A549 (cell line): ENCODE measurements around the gene NOS1. TPM values are rescaled to one million over a fixed set of nuclear protein-coding genes. Genes with fewer than 3 reads are reported as not detected.

Source experiments
- ATAC-seq, 2 experiments: fragments of 200-7000 bp in 1 of 2; fragments of >200 bp in 1 of 2; cut with Nextera tagmentation in 1 of 2; cut with Tn5 transposase in 1 of 2; 3 replicates each; pipeline versions ENCODE4 v1.8.0 to v1.9.1; 2018 to 2020; ENCODE audit warnings: mild to moderate bottlenecking in 1 of 2, moderate library complexity in 1 of 2
- CTCF ChIA-PET: fragments of 300-600 bp; sonication (Branson Sonifier 250); formaldehyde crosslinking; extraction: SDS; loops from one replicate; lab custom pipeline; 2021; ENCODE audit warnings: antibody characterized with exemption, inconsistent platforms; lab: Yijun Ruan, JAX
- POLR2A ChIA-PET: fragments of 350-600 bp; formaldehyde crosslinking; extraction: SDS; loops from one replicate; lab custom pipeline; 2021; ENCODE audit warnings: antibody characterized with exemption, inconsistent platforms; lab: Yijun Ruan, JAX
- DNase-seq, 2 experiments: peaks; one replicate each; pipeline versions ENCODE4 v3.0.0 to v3.0.0-alpha.2; 2011 to 2016; ENCODE audit warnings: low read depth in 1 of 2, low spot score in 1 of 2
- FAIRE-seq: peaks from 2 replicates; lab custom pipeline; 2011; peaks lifted over from hg19 to GRCh38; lab: Jason Lieb, UNC
- H3K27ac ChIP-seq, 2 experiments: fragments of >200 bp; sonication (Bioruptor Twin); formaldehyde crosslinking; 3 replicates each; pipeline ENCODE4 v1.5.1; 2016 to 2017
- H3K4me1 ChIP-seq: fragments of >200 bp; sonication (Bioruptor Twin); formaldehyde crosslinking; 3 replicates; pipeline ENCODE4 v1.6.1; 2016
- H3K4me2 ChIP-seq: fragments of >200 bp; sonication (Bioruptor Twin); formaldehyde crosslinking; 3 replicates; pipeline ENCODE4 v1.6.1; 2016
- H3K4me3 ChIP-seq: fragments of >200 bp; sonication (Bioruptor Twin); formaldehyde crosslinking; 3 replicates; pipeline ENCODE4 v1.5.1; 2016
- H3K9me3 ChIP-seq: fragments of >200 bp; sonication (Bioruptor Twin); formaldehyde crosslinking; 3 replicates; pipeline ENCODE4 v1.6.1; 2016
- BHLHE40 ChIP-seq: IDR thresholded peaks from 2 replicates; pipeline ENCODE4 v1.6.1; 2012; ENCODE audit warnings: low read depth, low read length, inconsistent platforms
- CBX2 ChIP-seq: fragments of 200-600 bp; sonication (generic); IDR thresholded peaks from 2 replicates; pipeline ENCODE4 v1.6.1; 2016; ENCODE audit warnings: low read depth, mild to moderate bottlenecking, borderline replicate concordance
- EHMT2 ChIP-seq: fragments of 200-600 bp; sonication (generic); IDR thresholded peaks from 2 replicates; pipeline ENCODE4 v1.6.1; 2016; ENCODE audit warnings: antibody characterized with exemption, low read depth, mild to moderate bottlenecking, moderate library complexity
- EP300 ChIP-seq, 2 experiments: fragments of >200 bp; sonication (Bioruptor Twin); formaldehyde crosslinking; IDR thresholded peaks; 2 replicates in 1 of 2; 3 replicates in 1 of 2; pipeline ENCODE4 v1.6.1; 2016 to 2017
- ESRRA ChIP-seq: fragments of 150-350 bp; IDR thresholded peaks from 2 replicates; pipeline ENCODE4 v1.6.1; 2014; ENCODE audit warnings: mild to moderate bottlenecking, low read length, borderline replicate concordance
- FOXS1 ChIP-seq: fragments of 250-450 bp; sonication (Bioruptor Pico); IDR thresholded peaks from 2 replicates; pipeline ENCODE4 v1.5.0; 2020; ENCODE audit warnings: mild to moderate bottlenecking, moderate library complexity
- GATA3 ChIP-seq: IDR thresholded peaks from 2 replicates; pipeline ENCODE4 v1.6.1; 2012; ENCODE audit warnings: borderline replicate concordance
- HEYL ChIP-seq: fragments of 250-450 bp; sonication (Bioruptor Pico); IDR thresholded peaks from 2 replicates; pipeline ENCODE4 v1.8.0; 2021; ENCODE audit warnings: mild to moderate bottlenecking, moderate library complexity
- HOXA7 ChIP-seq: fragments of 250-450 bp; sonication (Bioruptor Pico); IDR thresholded peaks from 2 replicates; pipeline ENCODE4 v1.5.0; 2020; ENCODE audit warnings: mild to moderate bottlenecking, moderate library complexity
- HOXB5 ChIP-seq: fragments of 250-450 bp; sonication (Bioruptor Pico); IDR thresholded peaks from 2 replicates; pipeline ENCODE4 v1.5.0; 2020; ENCODE audit warnings: mild to moderate bottlenecking, moderate library complexity
- JUNB ChIP-seq: fragments of >200 bp; sonication (Bioruptor Twin); formaldehyde crosslinking; IDR thresholded peaks from 2 replicates; pipeline ENCODE4 v1.6.1; 2016
- MYC ChIP-seq: IDR thresholded peaks from 2 replicates; pipeline ENCODE4 v1.6.1; 2012; ENCODE audit warnings: mild to moderate bottlenecking, inconsistent platforms, low read length, improper control_type of control experiment, borderline replicate concordance
- NFE2L2 ChIP-seq: fragments of 150-350 bp; conservative IDR thresholded peaks from 2 replicates; pipeline ENCODE4 v1.6.1; 2014; ENCODE audit warnings: low read length
- NPAS2 ChIP-seq: fragments of 250-450 bp; sonication (Bioruptor Pico); IDR thresholded peaks from 2 replicates; pipeline ENCODE4 v1.8.0; 2022; ENCODE audit warnings: mild to moderate bottlenecking, moderate library complexity, borderline replicate concordance
- PHF8 ChIP-seq: fragments of 200-600 bp; sonication (generic); IDR thresholded peaks from 2 replicates; pipeline ENCODE4 v1.6.1; 2016; ENCODE audit warnings: low read depth, mild to moderate bottlenecking, antibody characterized with exemption, moderate library complexity, borderline replicate concordance
- POLR2A ChIP-seq: IDR thresholded peaks from 2 replicates; pipeline ENCODE4 v1.6.1; 2012; ENCODE audit warnings: mild to moderate bottlenecking, low read length
- POLR2AphosphoS2 ChIP-seq: conservative IDR thresholded peaks from 2 replicates; pipeline ENCODE4 v1.6.1; 2012; ENCODE audit warnings: low read length, improper control_type of control experiment, inconsistent platforms
- RCOR1 ChIP-seq: fragments of 150-350 bp; IDR thresholded peaks from 2 replicates; pipeline ENCODE4 v1.6.1; 2014; ENCODE audit warnings: antibody characterized with exemption, low read length, low read depth
- RFX5 ChIP-seq: fragments of 450-650 bp; IDR thresholded peaks from 2 replicates; pipeline ENCODE4 v1.7.1; 2014; ENCODE audit warnings: antibody characterized with exemption, mild to moderate bottlenecking, moderate library complexity
- RNF2 ChIP-seq: fragments of 200-600 bp; sonication (generic); IDR thresholded peaks from 2 replicates; pipeline ENCODE4 v1.6.1; 2016; ENCODE audit warnings: low read depth, mild to moderate bottlenecking, antibody characterized with exemption, moderate library complexity, borderline replicate concordance
- SMC3 ChIP-seq: fragments of >200 bp; sonication (Bioruptor Twin); formaldehyde crosslinking; IDR thresholded peaks from 3 replicates; pipeline ENCODE4 v1.6.1; 2018; ENCODE audit warnings: inconsistent platforms
- SREBF2 ChIP-seq: fragments of 450-650 bp; IDR thresholded peaks from 2 replicates; pipeline ENCODE4 v1.6.1; 2014; ENCODE audit warnings: mild to moderate bottlenecking, moderate library complexity
- TFCP2L1 ChIP-seq: fragments of 250-450 bp; sonication (Bioruptor Pico); IDR thresholded peaks from 2 replicates; pipeline ENCODE4 v1.5.0; 2021; ENCODE audit warnings: mild to moderate bottlenecking
- ZC3H11A ChIP-seq: fragments of 450-650 bp; IDR thresholded peaks from 2 replicates; pipeline ENCODE4 v1.6.1; 2014; ENCODE audit warnings: antibody characterized with exemption, mild to moderate bottlenecking
- ZFP36 ChIP-seq: fragments of 450-650 bp; IDR thresholded peaks from 2 replicates; pipeline ENCODE4 v1.6.1; 2014; ENCODE audit warnings: borderline replicate concordance; ENCODE audit not compliant: partially characterized antibody
- ZSCAN20 ChIP-seq: fragments of 250-450 bp; sonication (Bioruptor Pico); IDR thresholded peaks from 2 replicates; pipeline ENCODE4 v1.8.0; 2022; ENCODE audit warnings: mild to moderate bottlenecking, moderate library complexity
- WGBS: methylation state at CpG from one replicate; pipeline ENCODE4 v1.1.6; 2017; ENCODE audit errors: missing lambda C conversion rate; 5-methylcytosine and 5-hydroxymethylcytosine counted together
- polyA plus RNA-seq, 4 experiments: library from polyadenylated mRNA; depleted of rRNA in 3 of 4; stranded (reverse); fragments of >200 nt; fragmentation: RNase III in 1 of 4; extraction: RNeasy Plus Mini Kit Qiagen cat#74134 plus additional on column Dnase treatment in 1 of 4; gene quantifications; 2 replicates in 3 of 4; 3 replicates in 1 of 4; pipeline ENCODE4 v1.2.3, GENCODE V29; 2011 to 2017
- TF ChIP-seq, protein P1 (sequence below): fragments of 200-600 bp; sonication (generic); IDR thresholded peaks from 2 replicates; pipeline ENCODE4 v1.6.1; 2016; ENCODE audit warnings: antibody characterized with exemption, mild to moderate bottlenecking, moderate library complexity
- TF ChIP-seq, protein P2 (sequence below): fragments of 450-650 bp; IDR thresholded peaks from 2 replicates; pipeline ENCODE4 v1.6.1; 2014; ENCODE audit warnings: antibody characterized with exemption

NOS1 gene
- polyA plus RNA-seq, 2 of the 4 experiments (the other 2 are of a cell fraction), result 0.10 to 0.39 TPM

DNA sequence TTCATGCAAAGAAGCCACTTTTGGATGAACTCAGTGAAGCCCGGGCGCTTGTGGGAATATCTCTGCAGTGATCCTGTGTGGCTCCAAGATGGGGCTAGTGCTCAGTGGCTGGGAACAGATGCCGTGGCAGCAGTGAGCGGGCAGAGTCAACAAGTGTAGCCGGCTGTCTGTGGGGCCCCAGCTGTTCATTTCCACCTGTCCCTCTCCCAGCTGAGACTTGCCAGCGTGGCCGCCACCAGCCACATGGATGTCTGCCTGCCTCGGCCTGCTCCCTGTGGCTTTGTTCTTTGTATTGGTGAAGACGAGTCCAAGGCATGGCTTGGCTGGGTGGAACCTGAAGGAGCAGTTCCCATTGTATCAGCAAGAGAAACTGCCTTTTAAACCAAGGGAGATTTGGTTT is 77.3 kb downstream of the NOS1 start:
- no peak for FAIRE-seq
- POLR2A ChIA-PET, result no interaction called here

GRCh38 chr12:117282490-117282889 is 78.9 kb downstream of the NOS1 start:
- H3K4me2 ChIP-seq, result no peak overlapping the region
- no peak overlapping the region for H3K4me3 ChIP-seq
- no peak for DNase-seq
- no peak for FAIRE-seq
- ChIA-PET POLR2A (no interaction called here), CTCF (interaction anchor here (0.6 to 1.1 kb wide), 2 partner anchors 9 to 39 kb away, joined by 3 read pairs; no protein-coding TSS in a partner anchor)
- H3K4me1 ChIP-seq, result no peaks in the 10 kb centered on the region
- no peaks in the 10 kb centered on the region for H3K9me3 ChIP-seq
- WGBS, result 57% methylated on average over 5 of the region's 5 CpGs
- no peak overlapping the region for H3K27ac ChIP-seq
- TF ChIP-seq MYC (no peak), NFE2L2 (no peak), BHLHE40 (no peak), RFX5 (no peak), CBX2 (no peak), ZSCAN20 (CRISPR knock-in tag) (no peak), RNF2 (no peak), PHF8 (no peak), EP300 (IDR thresholded peaks at IDR 0.05) (no peak), ESRRA (no peak), RCOR1 (no peak), SMC3 (no peak), EHMT2 (no peak), HEYL (CRISPR knock-in tag) (no peak), GATA3 (no peak), ZFP36 (no peak), NPAS2 (no peak), HOXA7 (no peak)
- TF ChIP-seq, protein P1, sequence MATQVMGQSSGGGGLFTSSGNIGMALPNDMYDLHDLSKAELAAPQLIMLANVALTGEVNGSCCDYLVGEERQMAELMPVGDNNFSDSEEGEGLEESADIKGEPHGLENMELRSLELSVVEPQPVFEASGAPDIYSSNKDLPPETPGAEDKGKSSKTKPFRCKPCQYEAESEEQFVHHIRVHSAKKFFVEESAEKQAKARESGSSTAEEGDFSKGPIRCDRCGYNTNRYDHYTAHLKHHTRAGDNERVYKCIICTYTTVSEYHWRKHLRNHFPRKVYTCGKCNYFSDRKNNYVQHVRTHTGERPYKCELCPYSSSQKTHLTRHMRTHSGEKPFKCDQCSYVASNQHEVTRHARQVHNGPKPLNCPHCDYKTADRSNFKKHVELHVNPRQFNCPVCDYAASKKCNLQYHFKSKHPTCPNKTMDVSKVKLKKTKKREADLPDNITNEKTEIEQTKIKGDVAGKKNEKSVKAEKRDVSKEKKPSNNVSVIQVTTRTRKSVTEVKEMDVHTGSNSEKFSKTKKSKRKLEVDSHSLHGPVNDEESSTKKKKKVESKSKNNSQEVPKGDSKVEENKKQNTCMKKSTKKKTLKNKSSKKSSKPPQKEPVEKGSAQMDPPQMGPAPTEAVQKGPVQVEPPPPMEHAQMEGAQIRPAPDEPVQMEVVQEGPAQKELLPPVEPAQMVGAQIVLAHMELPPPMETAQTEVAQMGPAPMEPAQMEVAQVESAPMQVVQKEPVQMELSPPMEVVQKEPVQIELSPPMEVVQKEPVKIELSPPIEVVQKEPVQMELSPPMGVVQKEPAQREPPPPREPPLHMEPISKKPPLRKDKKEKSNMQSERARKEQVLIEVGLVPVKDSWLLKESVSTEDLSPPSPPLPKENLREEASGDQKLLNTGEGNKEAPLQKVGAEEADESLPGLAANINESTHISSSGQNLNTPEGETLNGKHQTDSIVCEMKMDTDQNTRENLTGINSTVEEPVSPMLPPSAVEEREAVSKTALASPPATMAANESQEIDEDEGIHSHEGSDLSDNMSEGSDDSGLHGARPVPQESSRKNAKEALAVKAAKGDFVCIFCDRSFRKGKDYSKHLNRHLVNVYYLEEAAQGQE, result no peak
- ATAC-seq, result no peak

More for the DNA sequence above, 77.3 kb downstream of the NOS1 start:
- Histone ChIP-seq H3K27ac (no peak overlapping the region), H3K4me1 (no peaks in the 10 kb centered on the region), H3K4me2 (no peak overlapping the region), H3K4me3 (no peak overlapping the region), H3K9me3 (no peaks in the 10 kb centered on the region)
- ATAC-seq (peak; percentile 35 to 36; a peak in 2 of 6 replicates), DNase-seq (no peak)
- TF ChIP-seq GATA3, result no peak
- no peak for TF ChIP-seq ZC3H11A
- no peak for TF ChIP-seq SREBF2
- no peak for TF ChIP-seq HOXB5 (CRISPR knock-in tag)
- no peak for TF ChIP-seq FOXS1 (CRISPR knock-in tag)
- TF ChIP-seq, protein P2, sequence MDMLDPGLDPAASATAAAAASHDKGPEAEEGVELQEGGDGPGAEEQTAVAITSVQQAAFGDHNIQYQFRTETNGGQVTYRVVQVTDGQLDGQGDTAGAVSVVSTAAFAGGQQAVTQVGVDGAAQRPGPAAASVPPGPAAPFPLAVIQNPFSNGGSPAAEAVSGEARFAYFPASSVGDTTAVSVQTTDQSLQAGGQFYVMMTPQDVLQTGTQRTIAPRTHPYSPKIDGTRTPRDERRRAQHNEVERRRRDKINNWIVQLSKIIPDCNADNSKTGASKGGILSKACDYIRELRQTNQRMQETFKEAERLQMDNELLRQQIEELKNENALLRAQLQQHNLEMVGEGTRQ, result no peak
- TF ChIP-seq POLR2A, result no peak
- no peak for TF ChIP-seq NPAS2
- TF ChIP-seq POLR2AphosphoS2, result no peak
- no peak for TF ChIP-seq TFCP2L1
- TF ChIP-seq ZSCAN20 (CRISPR knock-in tag), result no peak
- TF ChIP-seq, protein P1, result no peak
- no peak for TF ChIP-seq JUNB
- TF ChIP-seq RNF2, result no peak
- TF ChIP-seq EP300 (IDR thresholded peaks at IDR 0.05), result no peak
- CTCF ChIA-PET, result no interaction called here
- 77% methylated on average over 9 of the region's 9 CpGs for WGBS
